LNCaP clone FGC (cell line): ENCODE measurements around the gene ZSCAN10.

ENCODE experiments used
- DNase-seq: peaks from one replicate; pipeline ENCODE4 v3.0.0-alpha.2; 2011; ENCODE audit warnings: low read depth
- H3K4me3 ChIP-seq: 2 replicates; pipeline ENCODE4 v1.5.1; 2011; ENCODE audit warnings: mild to moderate bottlenecking, low read depth, low read length, control low read depth
- CTCF ChIP-seq: IDR thresholded peaks from 2 replicates; pipeline ENCODE4 v1.5.1; 2012; ENCODE audit warnings: mild to moderate bottlenecking; ENCODE audit not compliant: control insufficient read depth, insufficient read depth; ENCODE audit errors: extremely low read depth

ZSCAN10 gene

GRCh38 chr16:3042376-3042775, 56.7 kb downstream of the ZSCAN10 start:
- no peak for TF ChIP-seq CTCF
- H3K4me3 ChIP-seq = no peak overlapping the region
- DNase-seq = no peak

DNA sequence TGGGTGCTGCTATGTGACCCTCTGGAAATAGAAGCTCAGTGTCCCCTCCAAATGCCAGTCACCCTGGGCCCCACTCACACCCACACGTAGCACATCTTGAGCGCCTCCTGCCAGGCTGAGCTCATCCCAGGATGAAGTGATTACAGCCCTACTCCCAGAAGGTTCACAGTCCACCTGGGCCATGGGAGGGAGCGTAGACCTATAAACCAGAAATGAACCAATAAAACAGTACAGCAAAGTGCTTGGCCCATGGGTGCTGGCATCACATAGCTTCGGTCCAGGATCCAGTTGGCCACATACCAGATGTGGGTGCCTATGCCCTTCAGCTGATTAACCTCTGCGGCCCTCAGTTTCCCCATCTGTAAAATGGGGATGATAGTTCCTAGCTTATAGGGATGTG, 60.2 kb downstream of the ZSCAN10 start:
- no peak for TF ChIP-seq CTCF

More for the DNA sequence above, 60.2 kb downstream of the ZSCAN10 start:
- DNase-seq = no peak
- H3K4me3 ChIP-seq = no peak overlapping the region
